NCI-H128 (cell line): ENCODE measurements around the gene ZNF740.
"Not testable (repeated sequence)": the region's sequence is repeated elsewhere in the genome, so short reads cannot be mapped to it uniquely, and the experiment has no call there.

Experiments
- DNase-seq: peaks from one replicate; lab custom pipeline; 2025; ENCODE audit not compliant: unreplicated experiment; lab: John Stamatoyannopoulos, UW

The ZNF740 gene

DNA sequence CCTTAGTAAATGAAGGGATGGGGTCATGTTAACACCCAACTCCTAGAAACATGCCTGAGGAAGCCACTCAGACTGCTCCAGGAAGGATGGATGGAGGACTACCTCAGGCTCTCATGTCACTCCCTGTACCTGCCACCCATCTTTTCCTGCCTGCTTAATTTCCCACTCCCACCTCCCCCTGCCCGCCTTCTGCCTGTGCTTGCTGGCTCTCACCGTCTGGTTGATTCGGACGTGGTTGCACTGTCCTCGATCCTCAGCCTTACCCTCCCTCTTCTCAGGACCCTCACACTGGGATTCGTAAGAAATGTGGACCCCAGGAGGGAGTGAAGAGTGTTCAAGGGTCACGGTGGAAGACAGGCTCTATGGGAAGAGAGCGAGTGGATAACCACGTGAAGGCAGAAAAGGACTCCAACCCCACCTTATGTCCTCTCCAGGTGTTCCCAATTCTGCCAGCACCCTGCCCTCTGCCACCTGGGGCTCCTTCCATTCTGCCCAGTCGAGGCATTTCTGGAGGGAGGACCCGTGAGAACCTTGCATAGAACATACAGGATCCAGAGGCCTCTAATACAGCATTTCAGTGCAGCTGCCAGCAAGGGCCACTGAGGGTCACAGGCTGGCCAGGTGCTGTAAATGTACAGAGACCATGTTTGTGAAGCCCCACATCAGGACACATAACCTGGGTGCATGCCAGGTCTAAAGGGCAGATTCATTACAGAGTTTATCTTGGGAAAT is 13.6 kb downstream of the ZNF740 start:
- no peak for DNase-seq

DNA sequence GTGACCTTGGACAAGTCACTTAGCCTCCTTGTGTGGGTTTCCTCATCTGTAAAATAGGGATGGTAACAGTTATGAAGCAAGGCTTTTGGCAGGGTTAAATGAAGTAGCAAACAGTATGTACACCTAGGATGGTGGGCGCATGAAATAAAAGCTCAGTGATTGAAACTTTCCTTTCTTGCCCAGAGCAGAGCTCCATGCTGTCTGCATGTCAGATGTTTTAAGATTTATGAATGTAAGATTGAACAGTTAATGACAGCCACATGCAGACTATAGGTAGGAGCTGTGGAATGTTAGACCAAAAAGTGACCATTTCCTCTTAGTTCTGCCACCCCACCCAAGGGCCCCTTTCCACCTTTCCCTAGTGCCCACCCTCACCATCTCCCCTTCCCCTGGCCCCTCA is 14.5 kb downstream of the ZNF740 start:
- DNase-seq: no peak

- DNase-seq: no peak
Measured at GRCh38 chr12:53195516-53196420, 15.2 kb downstream of the ZNF740 start.

DNA sequence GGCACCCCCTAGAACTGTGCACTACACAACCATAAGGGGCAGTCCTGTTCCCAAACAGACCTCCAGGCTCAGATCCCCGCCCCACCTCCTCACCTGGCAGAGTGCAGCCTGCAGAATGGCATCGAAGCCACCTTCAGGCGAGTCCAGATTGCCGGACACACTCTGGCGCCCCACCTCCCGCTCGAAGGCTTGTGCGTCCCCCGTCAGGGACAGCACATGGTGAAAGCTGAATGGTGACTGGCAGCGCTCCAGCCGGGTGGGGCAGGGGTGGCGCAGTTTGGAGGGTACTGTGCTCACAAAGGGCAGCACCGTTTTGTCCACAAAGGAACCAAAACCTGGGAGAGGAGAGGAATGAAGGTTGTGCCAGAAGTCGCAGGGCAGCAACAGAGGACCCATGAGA is 16.0 kb downstream of the ZNF740 start:
- DNase-seq: no peak

- no peak for DNase-seq
Measured at GRCh38 chr12:53197011-53197640, 16.6 kb downstream of the ZNF740 start.

GRCh38 chr12:53198486-53199110 is 18.1 kb downstream of the ZNF740 start:
- no peak for DNase-seq

DNA sequence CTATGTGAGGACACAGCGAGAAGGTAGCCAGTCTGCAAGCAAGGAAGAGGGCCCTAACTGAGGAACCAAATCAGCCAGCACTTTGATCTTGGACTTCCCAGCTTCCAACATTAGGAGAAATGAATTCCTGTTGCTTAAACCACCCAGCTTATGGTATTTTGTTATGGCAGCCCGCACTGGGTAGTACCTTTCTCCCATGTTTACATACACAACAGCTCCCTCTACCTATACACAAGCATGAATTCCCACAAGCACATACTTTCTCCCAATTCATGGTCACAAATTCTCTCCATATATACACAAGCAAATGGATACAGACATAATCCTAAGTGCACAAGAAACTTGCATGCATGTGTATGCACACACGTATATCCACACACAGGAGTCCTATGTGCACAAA is 19.2 kb downstream of the ZNF740 start:
- DNase-seq: no peak

- DNase-seq: no peak
Measured at GRCh38 chr12:53200107-53200457, 19.6 kb downstream of the ZNF740 start.

- no peak for DNase-seq
Measured at GRCh38 chr12:53200458-53201176, 20.1 kb downstream of the ZNF740 start.

DNA sequence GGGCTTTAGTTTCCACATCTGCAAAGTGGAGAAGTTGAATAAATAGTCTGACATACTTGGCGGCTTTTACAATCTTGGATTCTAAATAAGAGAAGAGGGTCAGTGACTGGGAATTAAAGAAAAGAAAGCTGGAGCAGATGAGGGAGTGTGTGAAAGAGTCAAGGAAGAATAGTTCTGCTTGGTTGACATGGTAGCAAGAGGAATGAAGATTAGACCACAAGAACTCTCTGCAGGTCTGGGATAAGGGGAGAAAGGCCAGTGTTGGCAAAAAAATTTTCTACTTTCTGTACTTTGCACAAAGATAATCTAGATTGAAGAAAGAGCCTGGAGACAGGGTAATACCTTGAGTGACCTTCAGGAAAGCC is 20.6 kb downstream of the ZNF740 start:
- no peak for DNase-seq

DNA sequence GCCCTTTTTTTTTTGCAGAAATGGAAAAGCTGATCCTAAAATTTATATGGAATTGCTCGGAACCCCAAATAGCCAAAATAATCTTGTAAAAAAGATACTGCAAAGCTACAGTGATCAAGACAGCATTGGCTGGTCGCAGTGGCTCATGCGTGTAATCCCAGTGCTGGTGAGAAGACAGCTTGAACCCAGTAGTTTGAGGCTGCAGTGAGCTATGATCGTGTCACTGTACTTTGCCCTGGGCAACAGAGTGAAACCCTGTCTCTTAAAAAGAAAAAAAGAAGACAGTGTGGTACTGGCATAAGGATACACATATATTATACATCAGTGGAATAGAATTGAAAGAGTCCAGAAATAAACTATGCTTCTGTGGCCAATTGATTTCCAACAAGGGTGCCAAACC is 21.1 kb downstream of the ZNF740 start:
- DNase-seq: no peak

- not testable (repeated sequence) for DNase-seq
Measured at GRCh38 chr12:53202316-53202715, 21.8 kb downstream of the ZNF740 start.

DNA sequence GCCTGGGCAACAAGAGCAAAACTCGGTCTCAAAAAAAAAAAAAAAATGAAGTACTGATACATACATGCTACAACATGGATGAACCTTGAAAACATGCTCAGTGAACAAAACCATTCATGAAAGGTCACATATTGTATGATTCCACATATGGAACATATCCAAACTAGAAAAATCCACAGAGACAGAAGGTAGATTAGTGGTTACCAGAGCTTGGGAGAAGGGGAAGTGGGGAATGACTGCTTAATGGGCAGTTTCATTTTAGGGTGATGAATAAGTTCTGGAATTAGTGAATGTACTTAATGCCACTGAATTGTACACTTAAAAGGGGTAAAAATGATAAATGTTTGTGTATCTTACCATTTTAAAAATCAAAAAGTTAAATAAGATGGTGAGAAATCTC is 23.8 kb downstream of the ZNF740 start:
- no peak for DNase-seq

GRCh38 chr12:53205747-53206419 is 25.4 kb downstream of the ZNF740 start:
- DNase-seq: no peak

DNA sequence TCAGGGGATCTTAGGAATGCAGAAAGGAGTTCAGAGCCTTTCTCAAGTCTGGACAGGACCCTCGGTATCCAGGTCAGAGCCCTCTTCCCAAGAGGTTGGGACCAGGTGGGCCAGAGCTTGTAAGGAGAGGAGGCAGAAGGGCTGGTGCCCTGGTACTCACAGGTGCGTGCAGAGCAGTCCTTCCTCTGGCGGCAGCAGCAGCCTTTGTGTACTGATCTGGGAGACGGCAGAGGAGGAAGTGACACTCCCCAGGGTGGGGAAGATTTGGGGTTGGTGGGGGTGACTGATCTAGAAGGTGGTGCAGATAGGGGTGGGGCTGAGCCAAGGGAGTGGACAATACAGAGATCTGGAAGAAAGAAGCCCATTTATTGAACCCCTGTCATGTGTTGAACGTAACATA is 26.5 kb downstream of the ZNF740 start, which contains the start of gene ITGB7:
ITGB7 (minus strand) TSS at position 210 of the 400 bp plus-strand sequence. CDS start 6,808 bp downstream, outside the sequence.
- DNase-seq: no peak

GRCh38 chr12:53208435-53208834 is 27.9 kb downstream of the ZNF740 start:
- DNase-seq: no peak

DNA sequence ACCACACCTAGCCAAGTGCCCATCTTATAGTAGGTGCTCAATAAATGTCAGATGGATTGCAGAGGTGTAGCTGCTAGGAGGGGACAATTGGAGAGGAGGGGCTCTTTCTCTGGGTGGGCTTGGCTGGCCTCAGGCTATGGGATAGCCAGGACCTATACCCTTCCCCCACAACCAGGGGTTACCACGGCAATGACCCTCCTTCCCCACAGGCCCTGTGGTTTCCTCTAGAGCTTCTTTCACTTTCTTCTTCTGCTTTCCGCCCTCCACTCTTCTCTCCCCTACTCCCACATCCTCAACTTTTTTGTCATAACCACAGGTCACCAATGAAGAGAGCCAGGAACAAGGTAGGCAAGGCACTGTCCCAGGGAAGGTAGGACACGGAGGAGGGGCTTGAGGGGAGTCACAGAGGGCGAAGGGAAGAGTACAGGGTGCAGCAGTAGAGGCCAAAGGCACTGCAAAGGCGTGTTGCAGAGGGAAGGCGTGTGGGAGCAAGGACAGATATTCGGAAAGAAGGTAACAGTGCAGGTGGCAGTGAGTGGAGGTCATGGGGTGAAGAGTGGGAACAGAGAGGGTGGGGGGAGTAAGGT is 28.4 kb downstream of the ZNF740 start:
- DNase-seq: no peak

- DNase-seq: no peak
Measured at GRCh38 chr12:53210843-53211242, 30.3 kb downstream of the ZNF740 start.

- DNase-seq: no peak
Measured at GRCh38 chr12:53211476-53212381, 31.2 kb downstream of the ZNF740 start.
